PFSK-1 (cell line): ENCODE data around the gene NT5C3B.

Source experiments
- FOXP2 ChIP-seq: optimal IDR thresholded peaks from 2 replicates; pipeline ENCODE3; 2011; ENCODE audit warnings: borderline replicate concordance, control low read depth, inconsistent platforms; ENCODE audit not compliant: insufficient read depth; ENCODE audit errors: extremely low read length, extremely low read depth
- POLR2AphosphoS5 ChIP-seq: IDR thresholded peaks from 2 replicates; pipeline ENCODE4 v1.6.1; 2012; ENCODE audit warnings: low read depth, mild to moderate bottlenecking, control low read depth, low read length, moderate library complexity
- REST ChIP-seq, 2 experiments: IDR thresholded peaks; 2 replicates each; pipeline versions ENCODE4 v1.6.1 to v1.8.0; 2011 to 2012; ENCODE audit warnings: low read depth in 2 of 2, low read length in 2 of 2, control low read depth in 1 of 2, inconsistent platforms in 1 of 2, mild to moderate bottlenecking in 1 of 2, moderate library complexity in 1 of 2; ENCODE audit not compliant: insufficient read depth in 1 of 2
- SIN3A ChIP-seq: IDR thresholded peaks from 2 replicates; pipeline ENCODE4 v1.6.1; 2012; ENCODE audit warnings: mild to moderate bottlenecking, low read length, moderate library complexity, borderline replicate concordance; ENCODE audit not compliant: insufficient read depth
- TAF1 ChIP-seq: IDR thresholded peaks from 2 replicates; pipeline ENCODE4 v1.6.1; 2012; ENCODE audit warnings: low read length, control low read depth, borderline replicate concordance; ENCODE audit not compliant: insufficient read depth

Gene NT5C3B

GRCh38 chr17:41837761-41838538, 1.9 kb upstream of the NT5C3B start, which contains the start of gene KLHL10:
Gene KLHL10 (plus strand): TSS chr17:41837825. CDS start chr17:41837933, 108 bp downstream.
- TF ChIP-seq POLR2AphosphoS5 (no peak), REST (IDR thresholded peaks at IDR 0.05; ENCODE audit: insufficient read depth in 1 of 2, low read depth in 2 of 2, low read length in 2 of 2) (no peak), SIN3A (no peak), FOXP2 (no peak), TAF1 (no peak)

- no peak for TF ChIP-seq REST (IDR thresholded peaks at IDR 0.05; ENCODE audit: insufficient read depth in 1 of 2, low read depth in 2 of 2, low read length in 2 of 2)
- no peak for TF ChIP-seq POLR2AphosphoS5
- TF ChIP-seq SIN3A: no peak
- TF ChIP-seq FOXP2: no peak
- TF ChIP-seq TAF1: no peak
Measured at GRCh38 chr17:41836550-41837196, 641 bp upstream of the NT5C3B start.

- TF ChIP-seq REST (IDR thresholded peaks at IDR 0.05; ENCODE audit: insufficient read depth in 1 of 2, low read depth in 2 of 2, low read length in 2 of 2) (no peak), POLR2AphosphoS5 (no peak), TAF1 (no peak), FOXP2 (no peak), SIN3A (no peak)
Measured at GRCh38 chr17:41835214-41835799, 725 bp downstream of the NT5C3B start.

GRCh38 chr17:41825175-41825845, 10.7 kb downstream of the NT5C3B start:
- TF ChIP-seq SIN3A (no peak), POLR2AphosphoS5 (no peak), FOXP2 (no peak), TAF1 (no peak), REST (IDR thresholded peaks at IDR 0.05; ENCODE audit: insufficient read depth in 1 of 2, low read depth in 2 of 2, low read length in 2 of 2) (no peak)
